ENCODE data around the gene LENG1.

The LENG1 gene

GRCh38 chr19:54106716-54107115 is 52.8 kb downstream of the LENG1 start:
- no peak for DNase-seq

GRCh38 chr19:54105796-54106195 is 53.7 kb downstream of the LENG1 start:
- DNase-seq, result no peak
